ENCODE results near the gene CCDC192.

GRCh38 chr5:127924606-127925005, 221.4 kb downstream of the CCDC192 start:
- TF ChIP-seq EP300 (IDR thresholded peaks at IDR 0.05) (no peak), POLR2AphosphoS5 (IDR thresholded peaks at IDR 0.05) (no peak), POLR2A (IDR thresholded peaks at IDR 0.05) (no peak)
- TF ChIP-seq, protein P1, sequence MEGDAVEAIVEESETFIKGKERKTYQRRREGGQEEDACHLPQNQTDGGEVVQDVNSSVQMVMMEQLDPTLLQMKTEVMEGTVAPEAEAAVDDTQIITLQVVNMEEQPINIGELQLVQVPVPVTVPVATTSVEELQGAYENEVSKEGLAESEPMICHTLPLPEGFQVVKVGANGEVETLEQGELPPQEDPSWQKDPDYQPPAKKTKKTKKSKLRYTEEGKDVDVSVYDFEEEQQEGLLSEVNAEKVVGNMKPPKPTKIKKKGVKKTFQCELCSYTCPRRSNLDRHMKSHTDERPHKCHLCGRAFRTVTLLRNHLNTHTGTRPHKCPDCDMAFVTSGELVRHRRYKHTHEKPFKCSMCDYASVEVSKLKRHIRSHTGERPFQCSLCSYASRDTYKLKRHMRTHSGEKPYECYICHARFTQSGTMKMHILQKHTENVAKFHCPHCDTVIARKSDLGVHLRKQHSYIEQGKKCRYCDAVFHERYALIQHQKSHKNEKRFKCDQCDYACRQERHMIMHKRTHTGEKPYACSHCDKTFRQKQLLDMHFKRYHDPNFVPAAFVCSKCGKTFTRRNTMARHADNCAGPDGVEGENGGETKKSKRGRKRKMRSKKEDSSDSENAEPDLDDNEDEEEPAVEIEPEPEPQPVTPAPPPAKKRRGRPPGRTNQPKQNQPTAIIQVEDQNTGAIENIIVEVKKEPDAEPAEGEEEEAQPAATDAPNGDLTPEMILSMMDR (IDR thresholded peaks at IDR 0.05), result no peak

Measured in suprapubic skin (tissue), 4 donors.